ENCODE results near the gene PRKACA. TPM values are rescaled to one million over a fixed set of nuclear protein-coding genes. Genes with fewer than 3 reads are reported as not detected.
A peak's percentile ranks its signal among the peaks of the same experiment; 100 is the strongest.

Gene PRKACA
- total RNA-seq, 1 donor from 2014 or later, result 22.2 TPM

DNA sequence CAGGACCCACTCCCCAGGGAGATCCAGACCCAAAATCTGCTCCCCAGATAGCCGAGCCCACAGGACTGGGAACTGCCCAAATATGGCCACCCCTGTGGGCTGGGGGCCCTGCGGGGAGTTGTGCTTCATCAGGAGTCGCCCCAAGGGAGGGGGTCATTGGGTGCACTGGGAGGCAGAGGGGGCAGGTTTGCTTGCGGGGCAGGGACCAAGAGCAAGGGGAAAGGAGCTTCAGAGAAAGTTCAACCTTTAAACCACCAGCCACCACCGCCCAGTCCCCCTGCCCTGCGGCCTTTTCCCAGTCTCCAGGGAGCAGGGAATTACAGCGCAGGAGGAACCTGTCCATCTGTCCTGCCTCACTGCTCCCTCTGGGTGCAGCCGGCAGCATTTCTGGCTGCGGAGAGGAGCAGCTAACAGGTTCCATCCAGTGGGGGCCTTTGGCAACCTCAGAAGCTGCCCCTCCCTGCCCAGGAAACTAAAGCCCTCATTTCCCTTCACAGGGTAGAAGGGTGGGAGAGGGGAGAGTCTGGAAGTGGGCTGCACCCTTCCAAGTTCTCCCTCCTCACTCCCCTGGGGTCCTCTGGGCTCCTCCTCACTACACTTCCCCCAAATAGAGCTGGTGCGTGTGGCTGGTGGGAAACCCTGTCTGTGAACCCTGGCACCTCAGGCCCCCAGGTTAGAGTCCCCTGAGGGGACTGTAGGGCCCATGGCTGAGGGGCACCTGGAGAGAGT is 32.6 kb upstream of the PRKACA start:
- Mint-ChIP-seq H3K27me3 (ENCODE audit: insufficient read depth, low read depth) (peaks cover 6% of the 10 kb centered on the region), H3K27ac (no peak overlapping the region), H3K4me1 (peaks cover 24% of the 10 kb centered on the region), H3K4me3 (no peak overlapping the region), H3K36me3 (peaks cover 10% of the 10 kb centered on the region), H3K9me3 (no peaks in the 10 kb centered on the region)
- Histone ChIP-seq H3K4me2 (no peak overlapping the region), H3K79me2 (ENCODE audit: low read depth) (no peaks in the 10 kb centered on the region), H3K9ac (no peak overlapping the region), H3K27me3 (no peaks in the 10 kb centered on the region), H3K36me3 (no peaks in the 10 kb centered on the region), H3F3A (ENCODE audit: low read depth) (peaks cover 29% of the 10 kb centered on the region), H3K4me3 (no peak overlapping the region), H3K4me1 (peaks cover 25% of the 10 kb centered on the region), H2AFZ (replicated peaks) (no peak overlapping the region), H4K20me1 (ENCODE audit: low read depth) (peaks cover 45% of the 10 kb centered on the region), H3K27ac (peak overlapping the region; percentile 80), H3K9me3 (ENCODE audit: low read depth) (no peaks in the 10 kb centered on the region)
- TF ChIP-seq, protein P1, sequence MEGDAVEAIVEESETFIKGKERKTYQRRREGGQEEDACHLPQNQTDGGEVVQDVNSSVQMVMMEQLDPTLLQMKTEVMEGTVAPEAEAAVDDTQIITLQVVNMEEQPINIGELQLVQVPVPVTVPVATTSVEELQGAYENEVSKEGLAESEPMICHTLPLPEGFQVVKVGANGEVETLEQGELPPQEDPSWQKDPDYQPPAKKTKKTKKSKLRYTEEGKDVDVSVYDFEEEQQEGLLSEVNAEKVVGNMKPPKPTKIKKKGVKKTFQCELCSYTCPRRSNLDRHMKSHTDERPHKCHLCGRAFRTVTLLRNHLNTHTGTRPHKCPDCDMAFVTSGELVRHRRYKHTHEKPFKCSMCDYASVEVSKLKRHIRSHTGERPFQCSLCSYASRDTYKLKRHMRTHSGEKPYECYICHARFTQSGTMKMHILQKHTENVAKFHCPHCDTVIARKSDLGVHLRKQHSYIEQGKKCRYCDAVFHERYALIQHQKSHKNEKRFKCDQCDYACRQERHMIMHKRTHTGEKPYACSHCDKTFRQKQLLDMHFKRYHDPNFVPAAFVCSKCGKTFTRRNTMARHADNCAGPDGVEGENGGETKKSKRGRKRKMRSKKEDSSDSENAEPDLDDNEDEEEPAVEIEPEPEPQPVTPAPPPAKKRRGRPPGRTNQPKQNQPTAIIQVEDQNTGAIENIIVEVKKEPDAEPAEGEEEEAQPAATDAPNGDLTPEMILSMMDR (IDR thresholded peaks at IDR 0.05), result no peak
- TF ChIP-seq EZH2 (IDR thresholded peaks at IDR 0.05) (no peak), EZH2phosphoT487 (IDR thresholded peaks at IDR 0.05) (no peak)
- no peak for DNase-seq (ENCODE audit: low spot score)

- Histone ChIP-seq H3F3A (ENCODE audit: low read depth) (peaks cover 29% of the 10 kb centered on the region), H3K27me3 (no peaks in the 10 kb centered on the region), H3K9me3 (ENCODE audit: low read depth) (no peaks in the 10 kb centered on the region), H4K20me1 (ENCODE audit: low read depth) (peaks cover 48% of the 10 kb centered on the region), H3K79me2 (ENCODE audit: low read depth) (no peaks in the 10 kb centered on the region), H3K27ac (peak overlapping the region; percentile 80), H2AFZ (replicated peaks) (no peak overlapping the region), H3K4me2 (no peak overlapping the region), H3K4me1 (peaks cover 25% of the 10 kb centered on the region), H3K9ac (no peak overlapping the region), H3K36me3 (no peaks in the 10 kb centered on the region), H3K4me3 (no peak overlapping the region)
- H3K4me1 Mint-ChIP-seq, result peaks cover 28% of the 10 kb centered on the region
- no peak for TF ChIP-seq EZH2 (IDR thresholded peaks at IDR 0.05)
- TF ChIP-seq, protein P1 (IDR thresholded peaks at IDR 0.05), result no peak
- TF ChIP-seq EZH2phosphoT487 (IDR thresholded peaks at IDR 0.05), result no peak
- H3K36me3 Mint-ChIP-seq, result peaks cover 6% of the 10 kb centered on the region
- DNase-seq (ENCODE audit: low spot score), result no peak
- peak overlapping the region; percentile 73 for H3K27ac Mint-ChIP-seq
- no peaks in the 10 kb centered on the region for H3K9me3 Mint-ChIP-seq
- H3K27me3 Mint-ChIP-seq (ENCODE audit: insufficient read depth, low read depth), result peaks cover 3% of the 10 kb centered on the region
- peak overlapping the region; percentile 35 for H3K4me3 Mint-ChIP-seq
Measured at GRCh38 chr19:14149509-14149994, 32.0 kb upstream of the PRKACA start.

DNA sequence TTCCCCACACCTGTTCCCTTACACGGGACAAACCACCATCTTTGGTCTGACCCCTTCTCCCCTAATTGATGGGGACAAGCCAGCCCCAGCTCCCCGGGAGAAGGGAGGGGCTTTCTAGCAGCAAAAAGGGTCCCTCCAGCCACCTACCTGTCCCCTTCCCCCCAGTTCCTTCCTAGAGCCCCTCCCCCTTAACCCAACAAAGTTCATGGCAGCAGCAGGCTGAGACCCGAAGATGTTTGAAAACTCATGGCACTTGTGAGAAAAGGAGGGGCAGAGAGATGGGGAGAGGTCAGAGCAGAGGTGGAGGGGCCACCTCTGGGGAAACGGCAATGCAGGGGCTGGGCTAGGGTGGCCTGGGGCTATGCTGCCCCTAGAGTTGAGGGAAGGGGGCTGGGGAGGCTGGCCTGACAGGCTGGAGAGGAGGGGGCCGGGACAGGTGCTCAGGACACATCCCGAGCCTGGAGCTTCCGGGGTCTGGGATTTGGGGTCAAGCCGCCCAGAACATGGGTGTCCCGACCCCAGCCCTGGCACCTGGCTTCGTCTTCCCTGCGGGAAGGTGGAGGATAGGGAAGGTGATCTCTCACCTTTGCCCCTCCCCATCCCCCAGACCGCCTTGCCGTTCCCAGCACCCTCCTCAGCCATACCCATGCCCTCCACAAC is 31.3 kb upstream of the PRKACA start:
- DNase-seq (ENCODE audit: low spot score), result no peak
- H3K9me3 Mint-ChIP-seq, result no peaks in the 10 kb centered on the region
- no peaks in the 10 kb centered on the region for H3K27me3 ChIP-seq
- no peaks in the 10 kb centered on the region for H3K79me2 ChIP-seq (ENCODE audit: low read depth)
- peaks cover 25% of the 10 kb centered on the region for H3K4me1 ChIP-seq
- peaks cover 4% of the 10 kb centered on the region for H3K36me3 Mint-ChIP-seq
- peak overlapping the region; percentile 35 for H3K4me3 Mint-ChIP-seq
- no peaks in the 10 kb centered on the region for H3K36me3 ChIP-seq
- no peak overlapping the region for H3K4me3 ChIP-seq
- no peak for TF ChIP-seq EZH2 (IDR thresholded peaks at IDR 0.05)
- TF ChIP-seq EZH2phosphoT487 (IDR thresholded peaks at IDR 0.05), result no peak
- TF ChIP-seq, protein P1 (IDR thresholded peaks at IDR 0.05), result no peak
- peaks cover 29% of the 10 kb centered on the region for H3F3A ChIP-seq (ENCODE audit: low read depth)
- peak overlapping the region; percentile 80 for H3K27ac ChIP-seq
- H3K4me2 ChIP-seq, result no peak overlapping the region
- peaks cover 48% of the 10 kb centered on the region for H4K20me1 ChIP-seq (ENCODE audit: low read depth)
- H3K9ac ChIP-seq, result no peak overlapping the region
- H3K4me1 Mint-ChIP-seq, result peaks cover 28% of the 10 kb centered on the region
- H3K9me3 ChIP-seq (ENCODE audit: low read depth), result no peaks in the 10 kb centered on the region
- peaks cover 3% of the 10 kb centered on the region for H3K27me3 Mint-ChIP-seq (ENCODE audit: insufficient read depth, low read depth)
- no peak overlapping the region for H2AFZ ChIP-seq (replicated peaks)
- peak overlapping the region; percentile 81 for H3K27ac Mint-ChIP-seq
